OCI-LY3 (cell line): Measurements from ENCODE around the gene SIAH3.

Experiments
- EZH2phosphoT487 ChIP-seq: fragments of 200-600 bp; shearing (Covaris generic); IDR thresholded peaks from 2 replicates; pipeline ENCODE4 v1.6.1; 2018; ENCODE audit warnings: antibody characterized with exemption, mixed run types, low read depth
- TF ChIP-seq, protein P1 (sequence below): fragments of 200-600, 300-600 bp; sonication (generic); IDR thresholded peaks from 2 replicates; pipeline ENCODE4 v1.5.1; 2014; ENCODE audit warnings: antibody characterized with exemption, low read length, low read depth

DNA sequence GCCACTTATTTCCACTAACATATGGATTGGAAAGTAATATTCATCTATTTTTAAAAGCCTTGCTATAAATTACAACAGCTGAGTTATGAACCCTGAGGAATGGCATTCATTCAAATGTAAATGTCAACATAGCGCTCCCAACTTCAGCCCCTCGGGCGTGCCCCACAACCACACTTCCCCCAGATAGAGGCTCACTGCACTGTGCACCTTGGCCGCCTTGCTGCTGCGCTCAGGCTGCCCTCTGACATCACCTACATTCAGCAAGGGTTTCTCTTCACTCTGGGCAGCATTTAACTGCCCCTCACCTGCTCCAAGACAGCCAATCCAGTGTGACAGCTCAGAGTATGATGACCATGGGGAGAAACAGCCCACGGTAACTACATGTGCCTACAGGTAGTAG, 35.1 kb downstream of the SIAH3 start:
- TF ChIP-seq EZH2phosphoT487 = no peak
- TF ChIP-seq, protein P1, sequence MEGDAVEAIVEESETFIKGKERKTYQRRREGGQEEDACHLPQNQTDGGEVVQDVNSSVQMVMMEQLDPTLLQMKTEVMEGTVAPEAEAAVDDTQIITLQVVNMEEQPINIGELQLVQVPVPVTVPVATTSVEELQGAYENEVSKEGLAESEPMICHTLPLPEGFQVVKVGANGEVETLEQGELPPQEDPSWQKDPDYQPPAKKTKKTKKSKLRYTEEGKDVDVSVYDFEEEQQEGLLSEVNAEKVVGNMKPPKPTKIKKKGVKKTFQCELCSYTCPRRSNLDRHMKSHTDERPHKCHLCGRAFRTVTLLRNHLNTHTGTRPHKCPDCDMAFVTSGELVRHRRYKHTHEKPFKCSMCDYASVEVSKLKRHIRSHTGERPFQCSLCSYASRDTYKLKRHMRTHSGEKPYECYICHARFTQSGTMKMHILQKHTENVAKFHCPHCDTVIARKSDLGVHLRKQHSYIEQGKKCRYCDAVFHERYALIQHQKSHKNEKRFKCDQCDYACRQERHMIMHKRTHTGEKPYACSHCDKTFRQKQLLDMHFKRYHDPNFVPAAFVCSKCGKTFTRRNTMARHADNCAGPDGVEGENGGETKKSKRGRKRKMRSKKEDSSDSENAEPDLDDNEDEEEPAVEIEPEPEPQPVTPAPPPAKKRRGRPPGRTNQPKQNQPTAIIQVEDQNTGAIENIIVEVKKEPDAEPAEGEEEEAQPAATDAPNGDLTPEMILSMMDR = no peak
